ENCODE results near the gene TAL2.

TAL2 gene

GRCh38 chr9:105697871-105698270, 35.6 kb downstream of the TAL2 start (continued):
- TF ChIP-seq, protein P1, sequence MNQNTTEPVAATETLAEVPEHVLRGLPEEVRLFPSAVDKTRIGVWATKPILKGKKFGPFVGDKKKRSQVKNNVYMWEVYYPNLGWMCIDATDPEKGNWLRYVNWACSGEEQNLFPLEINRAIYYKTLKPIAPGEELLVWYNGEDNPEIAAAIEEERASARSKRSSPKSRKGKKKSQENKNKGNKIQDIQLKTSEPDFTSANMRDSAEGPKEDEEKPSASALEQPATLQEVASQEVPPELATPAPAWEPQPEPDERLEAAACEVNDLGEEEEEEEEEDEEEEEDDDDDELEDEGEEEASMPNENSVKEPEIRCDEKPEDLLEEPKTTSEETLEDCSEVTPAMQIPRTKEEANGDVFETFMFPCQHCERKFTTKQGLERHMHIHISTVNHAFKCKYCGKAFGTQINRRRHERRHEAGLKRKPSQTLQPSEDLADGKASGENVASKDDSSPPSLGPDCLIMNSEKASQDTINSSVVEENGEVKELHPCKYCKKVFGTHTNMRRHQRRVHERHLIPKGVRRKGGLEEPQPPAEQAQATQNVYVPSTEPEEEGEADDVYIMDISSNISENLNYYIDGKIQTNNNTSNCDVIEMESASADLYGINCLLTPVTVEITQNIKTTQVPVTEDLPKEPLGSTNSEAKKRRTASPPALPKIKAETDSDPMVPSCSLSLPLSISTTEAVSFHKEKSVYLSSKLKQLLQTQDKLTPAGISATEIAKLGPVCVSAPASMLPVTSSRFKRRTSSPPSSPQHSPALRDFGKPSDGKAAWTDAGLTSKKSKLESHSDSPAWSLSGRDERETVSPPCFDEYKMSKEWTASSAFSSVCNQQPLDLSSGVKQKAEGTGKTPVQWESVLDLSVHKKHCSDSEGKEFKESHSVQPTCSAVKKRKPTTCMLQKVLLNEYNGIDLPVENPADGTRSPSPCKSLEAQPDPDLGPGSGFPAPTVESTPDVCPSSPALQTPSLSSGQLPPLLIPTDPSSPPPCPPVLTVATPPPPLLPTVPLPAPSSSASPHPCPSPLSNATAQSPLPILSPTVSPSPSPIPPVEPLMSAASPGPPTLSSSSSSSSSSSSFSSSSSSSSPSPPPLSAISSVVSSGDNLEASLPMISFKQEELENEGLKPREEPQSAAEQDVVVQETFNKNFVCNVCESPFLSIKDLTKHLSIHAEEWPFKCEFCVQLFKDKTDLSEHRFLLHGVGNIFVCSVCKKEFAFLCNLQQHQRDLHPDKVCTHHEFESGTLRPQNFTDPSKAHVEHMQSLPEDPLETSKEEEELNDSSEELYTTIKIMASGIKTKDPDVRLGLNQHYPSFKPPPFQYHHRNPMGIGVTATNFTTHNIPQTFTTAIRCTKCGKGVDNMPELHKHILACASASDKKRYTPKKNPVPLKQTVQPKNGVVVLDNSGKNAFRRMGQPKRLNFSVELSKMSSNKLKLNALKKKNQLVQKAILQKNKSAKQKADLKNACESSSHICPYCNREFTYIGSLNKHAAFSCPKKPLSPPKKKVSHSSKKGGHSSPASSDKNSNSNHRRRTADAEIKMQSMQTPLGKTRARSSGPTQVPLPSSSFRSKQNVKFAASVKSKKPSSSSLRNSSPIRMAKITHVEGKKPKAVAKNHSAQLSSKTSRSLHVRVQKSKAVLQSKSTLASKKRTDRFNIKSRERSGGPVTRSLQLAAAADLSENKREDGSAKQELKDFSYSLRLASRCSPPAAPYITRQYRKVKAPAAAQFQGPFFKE (tag by site-specific recombination; IDR thresholded peaks at IDR 0.05; ENCODE audit: borderline replicate concordance): no peak
- no peak for TF ChIP-seq ZNF37A (tag by site-specific recombination; IDR thresholded peaks at IDR 0.05)

DNA sequence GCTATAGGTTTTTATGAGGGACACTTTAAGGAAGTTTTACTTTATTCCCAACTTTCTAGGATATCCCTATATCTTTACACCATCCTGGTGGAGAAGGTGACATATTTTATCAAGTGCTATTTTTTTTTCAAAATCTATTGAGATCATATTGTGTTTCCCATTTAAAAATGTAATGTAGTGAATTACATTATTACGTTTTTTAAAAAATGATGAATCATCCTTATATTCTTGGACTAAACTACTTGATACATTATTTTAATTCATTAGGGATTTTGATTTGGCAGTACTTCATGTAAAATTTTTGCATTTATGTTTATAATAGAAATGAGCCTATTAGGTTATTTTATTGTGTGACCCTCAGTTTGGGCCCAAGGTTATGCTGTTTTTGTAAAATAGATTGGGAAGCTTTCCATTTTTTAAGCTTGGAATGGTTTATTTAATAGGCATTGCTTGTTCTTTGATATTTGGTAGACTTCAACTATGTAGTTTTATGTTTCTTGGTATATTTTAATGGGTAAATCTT, 36.2 kb downstream of the TAL2 start:
- Histone ChIP-seq H3K4me1 (ENCODE audit: control insufficient read depth, insufficient read depth, low read length) (peaks cover 10% of the 10 kb centered on the region), H3K27ac (ENCODE audit: extremely low read depth, low read depth, low read length) (no peak overlapping the region), H3K9me3 (ENCODE audit: control insufficient read depth, insufficient read depth, low read depth, low read length) (no peaks in the 10 kb centered on the region), H3K36me3 (ENCODE audit: control insufficient read depth in 2 of 2, insufficient read depth in 1 of 2, low read length in 2 of 2) (peaks cover 2 to 4% of the 10 kb centered on the region in 2 experiments; a peak in 1 of 3 replicates), H3K4me3 (ENCODE audit: low read depth, low read length) (no peak overlapping the region)
- TF ChIP-seq ZSCAN30 (tag by site-specific recombination; IDR thresholded peaks at IDR 0.05): no peak
- TF ChIP-seq, protein P2, sequence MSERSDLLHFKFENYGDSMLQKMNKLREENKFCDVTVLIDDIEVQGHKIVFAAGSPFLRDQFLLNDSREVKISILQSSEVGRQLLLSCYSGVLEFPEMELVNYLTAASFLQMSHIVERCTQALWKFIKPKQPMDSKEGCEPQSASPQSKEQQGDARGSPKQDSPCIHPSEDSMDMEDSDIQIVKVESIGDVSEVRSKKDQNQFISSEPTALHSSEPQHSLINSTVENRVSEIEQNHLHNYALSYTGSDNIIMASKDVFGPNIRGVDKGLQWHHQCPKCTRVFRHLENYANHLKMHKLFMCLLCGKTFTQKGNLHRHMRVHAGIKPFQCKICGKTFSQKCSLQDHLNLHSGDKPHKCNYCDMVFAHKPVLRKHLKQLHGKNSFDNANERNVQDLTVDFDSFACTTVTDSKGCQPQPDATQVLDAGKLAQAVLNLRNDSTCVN (tag by site-specific recombination; optimal IDR thresholded peaks at IDR 0.05): no peak
- no peak for TF ChIP-seq BCL6B (tag by site-specific recombination; IDR thresholded peaks at IDR 0.05)
- no peak for TF ChIP-seq ZNF19 (tag by site-specific recombination; IDR thresholded peaks at IDR 0.05; ENCODE audit: low read depth)
- no peak for TF ChIP-seq ZNF202 (tag by site-specific recombination; IDR thresholded peaks at IDR 0.05; ENCODE audit: borderline replicate concordance)
- no peak for TF ChIP-seq ZNF560 (tag by site-specific recombination; IDR thresholded peaks at IDR 0.05; ENCODE audit: borderline replicate concordance)
- TF ChIP-seq ZNF623 (tag by site-specific recombination; IDR thresholded peaks at IDR 0.05): no peak
- TF ChIP-seq ZSCAN23 (tag by site-specific recombination; IDR thresholded peaks at IDR 0.05): no peak
- no peak for TF ChIP-seq ZNF26 (tag by site-specific recombination; IDR thresholded peaks at IDR 0.05)
- no peak for TF ChIP-seq ZNF146 (tag by site-specific recombination; IDR thresholded peaks at IDR 0.05)
- TF ChIP-seq KLF9 (tag by site-specific recombination; IDR thresholded peaks at IDR 0.05; ENCODE audit: low read depth): no peak
- no peak for TF ChIP-seq ZNF416 (tag by site-specific recombination; IDR thresholded peaks at IDR 0.05)
- TF ChIP-seq PRDM1 (tag by site-specific recombination; IDR thresholded peaks at IDR 0.05): no peak
- no peak for TF ChIP-seq ZNF843 (tag by site-specific recombination; IDR thresholded peaks at IDR 0.05)
- TF ChIP-seq ATF2 (tag by site-specific recombination; IDR thresholded peaks at IDR 0.05; ENCODE audit: low read depth): no peak
- TF ChIP-seq SP3 (tag by site-specific recombination; IDR thresholded peaks at IDR 0.05): no peak
- no peak for TF ChIP-seq SALL2 (tag by site-specific recombination; IDR thresholded peaks at IDR 0.05; ENCODE audit: borderline replicate concordance)
- no peak for TF ChIP-seq ZNF140 (tag by site-specific recombination; IDR thresholded peaks at IDR 0.05)
- ChIA-PET CTCF (interaction anchor here (1.0 kb wide), 1 partner anchor 19 kb away, joined by 4 read pairs; no protein-coding TSS in a partner anchor), POLR2A (no interaction called here)
